Measurements from ENCODE around the gene LLCFC1. TPM values are rescaled to one million over a fixed set of nuclear protein-coding genes. Genes with fewer than 3 reads are reported as not detected.
A peak's percentile ranks its signal among the peaks of the same experiment; 100 is the strongest.

The LLCFC1 gene
- total RNA-seq, 1 donor from 2014 or later = not detected

- H3K9me3 Mint-ChIP-seq (ENCODE audit: unreplicated experiment) = no peaks in the 10 kb centered on the region
- H3K4me1 Mint-ChIP-seq (ENCODE audit: low read depth, unreplicated experiment) = no peaks in the 10 kb centered on the region
- H3K4me3 Mint-ChIP-seq (ENCODE audit: unreplicated experiment) = no peak overlapping the region
- no peak for DNase-seq
- peak; percentile 33 for TF ChIP-seq CTCF (IDR thresholded peaks at IDR 0.05; ENCODE audit: partially characterized antibody, unreplicated experiment)
- H3K36me3 Mint-ChIP-seq (ENCODE audit: unreplicated experiment) = no peaks in the 10 kb centered on the region
- H3K27ac Mint-ChIP-seq (ENCODE audit: unreplicated experiment) = no peak overlapping the region
- no peaks in the 10 kb centered on the region for H3K27me3 Mint-ChIP-seq (ENCODE audit: unreplicated experiment)
Measured at GRCh38 chr7:142925413-142925812, 13.9 kb upstream of the LLCFC1 start.

- Mint-ChIP-seq H3K9me3 (ENCODE audit: unreplicated experiment) (no peaks in the 10 kb centered on the region), H3K4me1 (ENCODE audit: low read depth, unreplicated experiment) (no peaks in the 10 kb centered on the region), H3K27ac (ENCODE audit: unreplicated experiment) (no peak overlapping the region), H3K27me3 (ENCODE audit: unreplicated experiment) (no peaks in the 10 kb centered on the region), H3K36me3 (ENCODE audit: unreplicated experiment) (no peaks in the 10 kb centered on the region), H3K4me3 (ENCODE audit: unreplicated experiment) (no peak overlapping the region)
- no peak for TF ChIP-seq CTCF (IDR thresholded peaks at IDR 0.05; ENCODE audit: partially characterized antibody, unreplicated experiment)
- no peak for DNase-seq
Measured at GRCh38 chr7:142927085-142927745, 12.1 kb upstream of the LLCFC1 start.

GRCh38 chr7:142927949-142928348 is 11.3 kb upstream of the LLCFC1 start:
- H3K4me3 Mint-ChIP-seq (ENCODE audit: unreplicated experiment) = no peak overlapping the region
- no peak for DNase-seq
- H3K9me3 Mint-ChIP-seq (ENCODE audit: unreplicated experiment) = no peaks in the 10 kb centered on the region
- no peak for TF ChIP-seq CTCF (IDR thresholded peaks at IDR 0.05; ENCODE audit: partially characterized antibody, unreplicated experiment)
- H3K4me1 Mint-ChIP-seq (ENCODE audit: low read depth, unreplicated experiment) = no peaks in the 10 kb centered on the region
- no peaks in the 10 kb centered on the region for H3K36me3 Mint-ChIP-seq (ENCODE audit: unreplicated experiment)
- H3K27me3 Mint-ChIP-seq (ENCODE audit: unreplicated experiment) = no peaks in the 10 kb centered on the region
- H3K27ac Mint-ChIP-seq (ENCODE audit: unreplicated experiment) = no peak overlapping the region

GRCh38 chr7:142930126-142930730 is 9.1 kb upstream of the LLCFC1 start:
- Mint-ChIP-seq H3K4me3 (ENCODE audit: unreplicated experiment) (no peak overlapping the region), H3K36me3 (ENCODE audit: unreplicated experiment) (no peaks in the 10 kb centered on the region), H3K4me1 (ENCODE audit: low read depth, unreplicated experiment) (no peaks in the 10 kb centered on the region), H3K27me3 (ENCODE audit: unreplicated experiment) (no peaks in the 10 kb centered on the region), H3K27ac (ENCODE audit: unreplicated experiment) (no peak overlapping the region), H3K9me3 (ENCODE audit: unreplicated experiment) (no peaks in the 10 kb centered on the region)
- TF ChIP-seq CTCF (IDR thresholded peaks at IDR 0.05; ENCODE audit: partially characterized antibody, unreplicated experiment) = no peak
- no peak for DNase-seq

GRCh38 chr7:142932386-142933091 is 6.7 kb upstream of the LLCFC1 start:
- H3K27me3 Mint-ChIP-seq (ENCODE audit: unreplicated experiment) = no peaks in the 10 kb centered on the region
- no peaks in the 10 kb centered on the region for H3K9me3 Mint-ChIP-seq (ENCODE audit: unreplicated experiment)
- no peak for DNase-seq
- no peak overlapping the region for H3K27ac Mint-ChIP-seq (ENCODE audit: unreplicated experiment)
- no peak for TF ChIP-seq CTCF (IDR thresholded peaks at IDR 0.05; ENCODE audit: partially characterized antibody, unreplicated experiment)
- H3K4me1 Mint-ChIP-seq (ENCODE audit: low read depth, unreplicated experiment) = no peaks in the 10 kb centered on the region
- no peaks in the 10 kb centered on the region for H3K36me3 Mint-ChIP-seq (ENCODE audit: unreplicated experiment)
- H3K4me3 Mint-ChIP-seq (ENCODE audit: unreplicated experiment) = no peak overlapping the region

Data from glutamatergic neuron (in vitro differentiated cells).